A673 (cell line): Measurements from ENCODE around the gene SHMT1. TPM values are rescaled to one million over a fixed set of nuclear protein-coding genes. Genes with fewer than 3 reads are reported as not detected.

Experiments used
- BruUV-seq: library from RNA; stranded (reverse); fragments of 400-500 nt; replicated peaks from 2 replicates; lab custom pipeline; 2021; lab: Mats Ljungman, UMichigan
- CTCF ChIA-PET: fragments of 300-600 bp; sonication (Branson Sonifier 250); formaldehyde crosslinking; loops from one replicate; lab custom pipeline; 2022; ENCODE audit warnings: antibody characterized with exemption; lab: Charles Lee
- POLR2A ChIA-PET: fragments of 300-600 bp; sonication (Branson Sonifier 250); formaldehyde crosslinking; loops from one replicate; lab custom pipeline; 2022; ENCODE audit warnings: antibody characterized with exemption; ENCODE audit not compliant: low non-redundant PET; lab: Charles Lee
- DNase-seq: peaks from one replicate; pipeline ENCODE4 v3.0.0-alpha.2; 2015; ENCODE audit warnings: low spot score
- H3K27ac ChIP-seq: fragments of 200-600 bp; sonication (generic); 2 replicates; pipeline ENCODE4 v1.5.1; 2016; ENCODE audit warnings: mixed run types, low read depth, mild to moderate bottlenecking, mixed read lengths, antibody characterized with exemption, low read length; ENCODE audit not compliant: poor library complexity, severe bottlenecking
- H3K27me3 ChIP-seq: fragments of 200-600 bp; sonication (generic); replicated peaks from 2 replicates; pipeline ENCODE4 v1.6.1; 2017; ENCODE audit warnings: mixed run types, low read depth, mild to moderate bottlenecking, mixed read lengths, antibody characterized with exemption, low read length; ENCODE audit not compliant: insufficient read depth, poor library complexity
- H3K36me3 ChIP-seq: fragments of 200-600 bp; sonication (generic); 2 replicates; pipeline ENCODE4 v1.6.1; 2016; ENCODE audit warnings: mixed run types, mild to moderate bottlenecking, mixed read lengths, antibody characterized with exemption, low read length; ENCODE audit not compliant: insufficient read depth, poor library complexity, severe bottlenecking
- H3K4me1 ChIP-seq: fragments of 200-600 bp; sonication (generic); 2 replicates; pipeline ENCODE4 v1.6.1; 2017; ENCODE audit warnings: mixed run types, mild to moderate bottlenecking, mixed read lengths, antibody characterized with exemption, low read length; ENCODE audit not compliant: insufficient read depth, poor library complexity, severe bottlenecking
- H3K4me3 ChIP-seq: fragments of 200-600 bp; sonication (generic); 2 replicates; pipeline ENCODE4 v1.5.1; 2016; ENCODE audit warnings: low read depth, mixed run types, mild to moderate bottlenecking, mixed read lengths, low read length; ENCODE audit not compliant: poor library complexity, severe bottlenecking
- H3K9me3 ChIP-seq: fragments of 200-600 bp; sonication (generic); 2 replicates; pipeline ENCODE4 v1.6.1; 2016; ENCODE audit warnings: mixed run types, low read depth, mild to moderate bottlenecking, mixed read lengths, antibody characterized with exemption, low read length; ENCODE audit not compliant: poor library complexity, severe bottlenecking
- EZH2 ChIP-seq: fragments of 200-600 bp; sonication (generic); IDR thresholded peaks from 2 replicates; pipeline ENCODE4 v1.6.1; 2017; ENCODE audit warnings: borderline replicate concordance, low read depth, mild to moderate bottlenecking, mixed read lengths, antibody characterized with exemption, low read length; ENCODE audit not compliant: poor library complexity, severe bottlenecking
- intact Hi-C: fragments of 100-400 bp; cut with micrococcal nuclease; formaldehyde crosslinking; loops from one replicate; pipeline ENCODE4 v1.10.0; 2022; ENCODE audit not compliant: unreplicated experiment
- total RNA-seq: library from RNA; stranded (reverse); gene quantifications from 2 replicates; pipeline ENCODE4 v1.2.3, GENCODE V29; 2021
- TF ChIP-seq, protein P1 (sequence below): fragments of 300-800, 200-600 bp; sonication (generic); conservative IDR thresholded peaks from 2 replicates; pipeline ENCODE4 v1.5.1; 2017; ENCODE audit warnings: low read depth, mild to moderate bottlenecking, antibody characterized with exemption, low read length, moderate library complexity, mixed read lengths

Gene SHMT1
- total RNA-seq, 1 experiment from 2014 or later = 54.0 TPM

DNA sequence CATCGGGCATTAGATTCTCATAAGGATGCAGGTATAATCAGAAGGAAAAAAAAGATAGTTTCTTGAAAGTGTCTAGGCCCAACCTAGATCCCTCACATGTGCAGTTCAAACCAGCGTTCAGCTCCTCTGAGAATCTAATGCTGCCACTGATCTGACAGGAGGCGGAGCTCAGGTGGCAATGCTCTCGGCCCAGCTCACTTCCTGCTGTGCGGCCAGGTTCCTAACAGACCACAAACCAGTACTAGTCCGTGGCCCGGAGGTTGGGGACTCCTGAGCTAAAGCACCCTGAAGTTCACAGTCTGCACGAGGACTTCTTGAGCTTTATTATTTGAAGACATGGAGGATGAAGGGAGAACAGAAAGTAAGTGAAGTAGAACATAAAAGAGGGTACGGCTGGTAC is 31.5 kb downstream of the SHMT1 start:
- H3K27ac ChIP-seq = no peak overlapping the region
- H3K4me1 ChIP-seq = no peaks in the 10 kb centered on the region
- H3K27me3 ChIP-seq = no peaks in the 10 kb centered on the region
- DNase-seq = no peak
- ChIA-PET CTCF (no interaction called here), POLR2A (no interaction called here)
- intact Hi-C loops = no loop called here
- no TSS peak for BruUV-seq
- no peak overlapping the region for H3K4me3 ChIP-seq
- peaks cover 19% of the 10 kb centered on the region for H3K36me3 ChIP-seq
- no peaks in the 10 kb centered on the region for H3K9me3 ChIP-seq
- TF ChIP-seq, protein P1, sequence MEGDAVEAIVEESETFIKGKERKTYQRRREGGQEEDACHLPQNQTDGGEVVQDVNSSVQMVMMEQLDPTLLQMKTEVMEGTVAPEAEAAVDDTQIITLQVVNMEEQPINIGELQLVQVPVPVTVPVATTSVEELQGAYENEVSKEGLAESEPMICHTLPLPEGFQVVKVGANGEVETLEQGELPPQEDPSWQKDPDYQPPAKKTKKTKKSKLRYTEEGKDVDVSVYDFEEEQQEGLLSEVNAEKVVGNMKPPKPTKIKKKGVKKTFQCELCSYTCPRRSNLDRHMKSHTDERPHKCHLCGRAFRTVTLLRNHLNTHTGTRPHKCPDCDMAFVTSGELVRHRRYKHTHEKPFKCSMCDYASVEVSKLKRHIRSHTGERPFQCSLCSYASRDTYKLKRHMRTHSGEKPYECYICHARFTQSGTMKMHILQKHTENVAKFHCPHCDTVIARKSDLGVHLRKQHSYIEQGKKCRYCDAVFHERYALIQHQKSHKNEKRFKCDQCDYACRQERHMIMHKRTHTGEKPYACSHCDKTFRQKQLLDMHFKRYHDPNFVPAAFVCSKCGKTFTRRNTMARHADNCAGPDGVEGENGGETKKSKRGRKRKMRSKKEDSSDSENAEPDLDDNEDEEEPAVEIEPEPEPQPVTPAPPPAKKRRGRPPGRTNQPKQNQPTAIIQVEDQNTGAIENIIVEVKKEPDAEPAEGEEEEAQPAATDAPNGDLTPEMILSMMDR = no peak
- TF ChIP-seq EZH2 = no peak

DNA sequence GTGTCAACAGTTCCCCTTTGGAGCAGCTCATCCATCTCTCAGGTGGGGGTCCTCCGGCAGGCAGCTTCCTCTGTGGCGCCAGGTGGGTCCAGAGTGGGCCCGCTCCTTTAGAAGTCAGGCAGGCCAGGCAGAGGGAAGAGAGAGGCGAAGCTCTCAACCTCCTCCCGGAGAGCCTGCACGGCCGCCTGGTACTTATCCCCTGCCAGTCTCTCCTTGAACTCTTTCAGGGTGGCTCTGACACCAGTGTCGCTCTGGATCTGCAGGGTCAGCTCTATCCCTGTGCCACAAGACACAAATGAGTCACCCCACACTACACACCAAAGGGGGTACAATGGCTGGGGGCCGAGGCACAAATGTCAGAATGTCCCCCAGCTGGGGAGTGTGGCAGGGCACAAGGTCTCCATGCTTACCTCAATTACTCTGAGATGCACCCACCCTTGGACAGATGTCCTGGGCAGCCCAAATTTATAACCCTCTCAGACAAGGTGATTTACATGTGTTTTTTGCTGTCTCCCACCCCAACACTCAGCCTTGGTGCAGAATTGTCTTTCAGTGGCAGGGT is 34.6 kb downstream of the SHMT1 start:
- BruUV-seq = no TSS peak
- DNase-seq = no peak
- Histone ChIP-seq H3K36me3 (peaks cover 10% of the 10 kb centered on the region), H3K9me3 (no peaks in the 10 kb centered on the region), H3K27ac (no peak overlapping the region), H3K4me1 (no peaks in the 10 kb centered on the region), H3K27me3 (no peaks in the 10 kb centered on the region), H3K4me3 (no peak overlapping the region)
- intact Hi-C loops = no loop called here
- ChIA-PET POLR2A (no interaction called here), CTCF (no interaction called here)
- no peak for TF ChIP-seq EZH2
- TF ChIP-seq, protein P1 = no peak

DNA sequence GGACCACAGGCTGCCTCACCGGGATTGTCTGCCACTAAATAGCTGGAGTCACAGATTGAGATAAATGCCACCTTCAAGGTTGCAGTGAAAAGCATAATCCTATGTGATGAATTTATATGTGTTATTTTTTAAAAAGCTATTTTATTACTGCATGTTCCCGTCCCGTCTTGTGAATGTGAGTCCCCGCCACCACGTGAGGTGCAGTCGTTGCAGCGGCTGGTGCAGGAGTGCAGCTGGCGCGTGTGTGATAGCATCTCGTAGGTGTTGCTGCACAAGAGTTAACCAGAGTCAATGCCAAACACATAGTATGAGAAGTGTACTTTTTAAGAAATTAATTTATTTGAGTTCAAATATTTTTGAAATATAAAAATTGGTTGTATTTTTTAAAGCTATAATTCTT is 35.8 kb downstream of the SHMT1 start:
- TSS peak; percentile 11 for BruUV-seq
- intact Hi-C loops = no loop called here

More for the DNA sequence above, 35.8 kb downstream of the SHMT1 start:
- TF ChIP-seq, protein P1 = no peak
- TF ChIP-seq EZH2 = no peak
- Histone ChIP-seq H3K36me3 (peaks cover 11% of the 10 kb centered on the region), H3K4me3 (no peak overlapping the region), H3K27ac (no peak overlapping the region), H3K4me1 (no peaks in the 10 kb centered on the region), H3K27me3 (no peaks in the 10 kb centered on the region), H3K9me3 (no peaks in the 10 kb centered on the region)
- POLR2A ChIA-PET = no interaction called here
- DNase-seq = no peak
- CTCF ChIA-PET = no interaction called here
